ENCODE measurements around the gene TMEM61.

The TMEM61 gene

GRCh38 chr1:54986025-54986424 is 5.6 kb downstream of the TMEM61 start:
- Mint-ChIP-seq H3K4me3 (no peak overlapping the region), H3K27ac (no peak overlapping the region), H3K36me3 (ENCODE audit: low read depth) (no peaks in the 10 kb centered on the region), H3K27me3 (peaks cover 16% of the 10 kb centered on the region), H3K4me1 (no peaks in the 10 kb centered on the region), H3K9me3 (no peaks in the 10 kb centered on the region)
- ATAC-seq (no peak), DNase-seq (no peak)

- DNase-seq (no peak), ATAC-seq (no peak)
- H3K27me3 Mint-ChIP-seq: peaks cover 11% of the 10 kb centered on the region
- H3K27ac Mint-ChIP-seq: no peak overlapping the region
- no peak overlapping the region for H3K4me3 Mint-ChIP-seq
- H3K4me1 Mint-ChIP-seq: no peaks in the 10 kb centered on the region
- no peaks in the 10 kb centered on the region for H3K36me3 Mint-ChIP-seq (ENCODE audit: low read depth)
- no peaks in the 10 kb centered on the region for H3K9me3 Mint-ChIP-seq
These were observed 6.1 kb downstream of the TMEM61 start for GRCh38 chr1:54986533-54986932.

- Mint-ChIP-seq H3K36me3 (ENCODE audit: low read depth) (no peaks in the 10 kb centered on the region), H3K9me3 (no peaks in the 10 kb centered on the region), H3K4me1 (no peaks in the 10 kb centered on the region), H3K27ac (no peak overlapping the region), H3K27me3 (peaks cover 6% of the 10 kb centered on the region), H3K4me3 (no peak overlapping the region)
- DNase-seq: no peak
- no peak for ATAC-seq
These were observed 7.0 kb downstream of the TMEM61 start for GRCh38 chr1:54987427-54987826.

GRCh38 chr1:54987919-54988705 is 7.7 kb downstream of the TMEM61 start:
- Mint-ChIP-seq H3K4me3 (no peak overlapping the region), H3K36me3 (ENCODE audit: low read depth) (no peaks in the 10 kb centered on the region), H3K4me1 (no peaks in the 10 kb centered on the region), H3K9me3 (no peaks in the 10 kb centered on the region), H3K27me3 (peaks cover 4% of the 10 kb centered on the region), H3K27ac (no peak overlapping the region)
- DNase-seq (no peak), ATAC-seq (no peak)

GRCh38 chr1:54988975-54989374 is 8.5 kb downstream of the TMEM61 start:
- no peaks in the 10 kb centered on the region for H3K9me3 Mint-ChIP-seq
- H3K36me3 Mint-ChIP-seq (ENCODE audit: low read depth): no peaks in the 10 kb centered on the region
- no peak overlapping the region for H3K27ac Mint-ChIP-seq
- ATAC-seq: no peak
- H3K4me3 Mint-ChIP-seq: no peak overlapping the region
- no peak for DNase-seq
- no peaks in the 10 kb centered on the region for H3K4me1 Mint-ChIP-seq
- H3K27me3 Mint-ChIP-seq: no peaks in the 10 kb centered on the region

- Mint-ChIP-seq H3K4me3 (no peak overlapping the region), H3K27ac (no peak overlapping the region), H3K36me3 (ENCODE audit: low read depth) (no peaks in the 10 kb centered on the region), H3K4me1 (no peaks in the 10 kb centered on the region), H3K27me3 (no peaks in the 10 kb centered on the region), H3K9me3 (no peaks in the 10 kb centered on the region)
- DNase-seq (no peak), ATAC-seq (no peak)
These were observed 9.0 kb downstream of the TMEM61 start for GRCh38 chr1:54989473-54989872.

- no peak for ATAC-seq
- Mint-ChIP-seq H3K4me3 (no peak overlapping the region), H3K36me3 (ENCODE audit: low read depth) (no peaks in the 10 kb centered on the region), H3K9me3 (no peaks in the 10 kb centered on the region), H3K27ac (no peak overlapping the region), H3K27me3 (peaks cover 4% of the 10 kb centered on the region), H3K4me1 (peaks cover 1% of the 10 kb centered on the region)
- DNase-seq: no peak
These were observed 9.8 kb downstream of the TMEM61 start for GRCh38 chr1:54989968-54990810.

- H3K36me3 Mint-ChIP-seq (ENCODE audit: low read depth): no peaks in the 10 kb centered on the region
- no peak for DNase-seq
- no peak overlapping the region for H3K4me3 Mint-ChIP-seq
- no peak for ATAC-seq
- H3K27ac Mint-ChIP-seq: no peak overlapping the region
- H3K9me3 Mint-ChIP-seq: no peaks in the 10 kb centered on the region
- H3K4me1 Mint-ChIP-seq: peaks cover 8% of the 10 kb centered on the region
- peaks cover 11% of the 10 kb centered on the region for H3K27me3 Mint-ChIP-seq
These were observed 10.5 kb downstream of the TMEM61 start for GRCh38 chr1:54990916-54991315.

- H3K4me1 Mint-ChIP-seq: peaks cover 17% of the 10 kb centered on the region
- ATAC-seq (no peak), DNase-seq (no peak)
- H3K27ac Mint-ChIP-seq: no peak overlapping the region
- no peaks in the 10 kb centered on the region for H3K36me3 Mint-ChIP-seq (ENCODE audit: low read depth)
- H3K4me3 Mint-ChIP-seq: no peak overlapping the region
- peaks cover 20% of the 10 kb centered on the region for H3K27me3 Mint-ChIP-seq
- no peaks in the 10 kb centered on the region for H3K9me3 Mint-ChIP-seq
These were observed 11.5 kb downstream of the TMEM61 start for GRCh38 chr1:54991939-54992338.

- DNase-seq (no peak), ATAC-seq (no peak)
- peaks cover 30% of the 10 kb centered on the region for H3K27me3 Mint-ChIP-seq
- H3K27ac Mint-ChIP-seq: no peak overlapping the region
- no peaks in the 10 kb centered on the region for H3K9me3 Mint-ChIP-seq
- H3K4me3 Mint-ChIP-seq: no peak overlapping the region
- H3K36me3 Mint-ChIP-seq (ENCODE audit: low read depth): no peaks in the 10 kb centered on the region
- peaks cover 21% of the 10 kb centered on the region for H3K4me1 Mint-ChIP-seq
These were observed 12.7 kb downstream of the TMEM61 start for GRCh38 chr1:54993140-54993539.

GRCh38 chr1:54994355-54994990 is 14.0 kb downstream of the TMEM61 start:
- H3K27me3 Mint-ChIP-seq: peaks cover 37% of the 10 kb centered on the region
- peaks cover 21% of the 10 kb centered on the region for H3K4me1 Mint-ChIP-seq
- DNase-seq: no peak
- H3K27ac Mint-ChIP-seq: no peak overlapping the region
- ATAC-seq: no peak
- H3K4me3 Mint-ChIP-seq: no peak overlapping the region
- H3K36me3 Mint-ChIP-seq (ENCODE audit: low read depth): no peaks in the 10 kb centered on the region
- H3K9me3 Mint-ChIP-seq: no peaks in the 10 kb centered on the region

- no peaks in the 10 kb centered on the region for H3K9me3 Mint-ChIP-seq
- no peaks in the 10 kb centered on the region for H3K36me3 Mint-ChIP-seq (ENCODE audit: low read depth)
- H3K4me3 Mint-ChIP-seq: no peak overlapping the region
- no peak overlapping the region for H3K27ac Mint-ChIP-seq
- DNase-seq (no peak), ATAC-seq (no peak)
- peaks cover 40% of the 10 kb centered on the region for H3K27me3 Mint-ChIP-seq
- peaks cover 21% of the 10 kb centered on the region for H3K4me1 Mint-ChIP-seq
These were observed 14.8 kb downstream of the TMEM61 start for GRCh38 chr1:54995013-54995760.

- Mint-ChIP-seq H3K4me3 (no peak overlapping the region), H3K4me1 (peaks cover 21% of the 10 kb centered on the region), H3K27me3 (peaks cover 42% of the 10 kb centered on the region), H3K9me3 (no peaks in the 10 kb centered on the region), H3K36me3 (ENCODE audit: low read depth) (no peaks in the 10 kb centered on the region), H3K27ac (no peak overlapping the region)
- DNase-seq: no peak
- peak; percentile 25 for ATAC-seq
These were observed 15.4 kb downstream of the TMEM61 start for GRCh38 chr1:54995835-54996234.

GRCh38 chr1:54996359-54996868 is 16.0 kb downstream of the TMEM61 start:
- DNase-seq: peak; percentile 89
- Mint-ChIP-seq H3K9me3 (no peaks in the 10 kb centered on the region), H3K4me3 (no peak overlapping the region), H3K27ac (no peak overlapping the region), H3K36me3 (ENCODE audit: low read depth) (no peaks in the 10 kb centered on the region), H3K27me3 (peaks cover 42% of the 10 kb centered on the region), H3K4me1 (peaks cover 21% of the 10 kb centered on the region)
- ATAC-seq: peak; percentile 86

Data from activated naive CD8-positive, alpha-beta T cell treated with anti-CD3 and anti-CD28 coated beads, Interleukin-2, amount 50 U/mL, for 24 hours (primary cell).